Cortex of kidney (tissue), 1 donor: ENCODE data around the gene UNG.

Experiments used
- DNase-seq: peaks from one replicate; lab custom pipeline; 2025; lab: John Stamatoyannopoulos, UW

The UNG gene

GRCh38 chr12:109089683-109090082 lies 7.7 kb upstream of the UNG start:
- no peak for DNase-seq

- DNase-seq = no peak
Observed at GRCh38 chr12:109092497-109093021, 4.8 kb upstream of the UNG start.

- peak; percentile 79 for DNase-seq
Observed at GRCh38 chr12:109093022-109093918, 4.1 kb upstream of the UNG start, which contains the start of gene ALKBH2. Gene ALKBH2, minus strand, starts transcription at chr12:109093472. Its CDS starts 686 bp downstream, at chr12:109092786.

- DNase-seq = no peak
Observed at GRCh38 chr12:109097140-109097434, 310 bp upstream of the UNG start.

GRCh38 chr12:109098183-109098604 lies 797 bp downstream of the UNG start:
- no peak for DNase-seq

- DNase-seq = no peak
Observed at GRCh38 chr12:109098651-109099050, 1.3 kb downstream of the UNG start.

- no peak for DNase-seq
Observed at GRCh38 chr12:109099431-109100020, 2.1 kb downstream of the UNG start.

GRCh38 chr12:109100741-109101140 lies 3.3 kb downstream of the UNG start:
- DNase-seq = no peak

- no peak for DNase-seq
Observed at GRCh38 chr12:109102491-109102890, 5.1 kb downstream of the UNG start.

- DNase-seq = no peak
Observed at GRCh38 chr12:109105176-109105575, 7.8 kb downstream of the UNG start.

GRCh38 chr12:109109746-109110350 lies 12.5 kb downstream of the UNG start:
- no peak for DNase-seq

- peak; percentile 69 for DNase-seq
Observed at GRCh38 chr12:109110988-109111495, 13.6 kb downstream of the UNG start.

GRCh38 chr12:109112720-109113465 lies 15.5 kb downstream of the UNG start:
- DNase-seq = no peak

- no peak for DNase-seq
Observed at GRCh38 chr12:109113661-109114321, 16.4 kb downstream of the UNG start.

- no peak for DNase-seq
Observed at GRCh38 chr12:109114644-109115043, 17.2 kb downstream of the UNG start.

- no peak for DNase-seq
Observed at GRCh38 chr12:109115404-109115757, 18.0 kb downstream of the UNG start.

GRCh38 chr12:109115758-109116610 lies 18.6 kb downstream of the UNG start, which contains the start of gene ACACB:
Gene ACACB, plus strand, starts transcription at chr12:109116587. Its CDS starts 22,819 bp downstream, at chr12:109139406.
- no peak for DNase-seq

GRCh38 chr12:109116611-109116949 lies 19.2 kb downstream of the UNG start:
- no peak for DNase-seq

GRCh38 chr12:109120095-109120494 lies 22.7 kb downstream of the UNG start:
- DNase-seq = no peak

- DNase-seq = no peak
Observed at GRCh38 chr12:109120557-109120956, 23.2 kb downstream of the UNG start.
